Esophagus squamous epithelium (tissue), 5 donors: ENCODE measurements around the gene CYP2R1. TPM values are rescaled to one million over a fixed set of nuclear protein-coding genes. Genes with fewer than 3 reads are reported as not detected.

Experiments used
- DNase-seq: peaks from one replicate; lab custom pipeline; 2025; lab: John Stamatoyannopoulos, UW
- H3K27ac ChIP-seq, 4 donors: fragments of 200-600 bp; sonication (generic); one replicate each; pipeline ENCODE4 v1.5.1; 2016 to 2019; ENCODE audit warnings: mild to moderate bottlenecking in 1 of 4
- H3K27me3 ChIP-seq, 4 donors: fragments of 200-600 bp; sonication (generic); 1 replicate in 3 of 4; 2 replicates in 1 of 4; pipeline versions ENCODE4 v1.5.1 to v1.6.0; 2017 to 2021; ENCODE audit warnings: antibody characterized with exemption in 1 of 4
- H3K36me3 ChIP-seq, 3 donors: fragments of 200-600 bp; sonication (generic); one replicate each; pipeline ENCODE4 v1.5.1; 2016 to 2019
- H3K4me1 ChIP-seq, 3 donors: fragments of 200-600 bp; sonication (generic); one replicate each; pipeline ENCODE4 v1.5.1; 2017 to 2019
- H3K4me3 ChIP-seq, 4 donors: fragments of 200-600 bp; sonication (generic); 1 replicate in 3 of 4; 2 replicates in 1 of 4; pipeline ENCODE4 v1.5.1; 2016 to 2019; ENCODE audit warnings: mild to moderate bottlenecking in 2 of 4, moderate library complexity in 1 of 4
- H3K9me3 ChIP-seq, 3 donors: fragments of 200-600 bp; sonication (generic); one replicate each; pipeline ENCODE4 v1.5.1; 2016 to 2019
- CTCF ChIP-seq, 6 experiments: fragments of 450-650 bp in 4 of 6; fragments of 200-600 bp in 2 of 6; sonication (generic) in 2 of 6; IDR thresholded peaks; one replicate each; pipeline ENCODE4 v1.5.1; 2016 to 2019; ENCODE audit warnings: antibody characterized with exemption in 6 of 6, mild to moderate bottlenecking in 4 of 6, moderate library complexity in 4 of 6
- POLR2A ChIP-seq, 4 donors: fragments of 450-650 bp; IDR thresholded peaks; one replicate each; pipeline ENCODE4 v1.6.1; 2017; ENCODE audit warnings: antibody characterized with exemption in 4 of 4, mild to moderate bottlenecking in 4 of 4, moderate library complexity in 3 of 4
- WGBS, 2 donors: methylation state at CpG; one replicate each; pipeline ENCODE4 v1.1.5; 2018; 5-methylcytosine and 5-hydroxymethylcytosine counted together
- intact Hi-C: fragments of 100-400 bp; cut with DNase I; formaldehyde crosslinking; loops from one replicate; pipeline ENCODE4 v1.15.0; 2022
- total RNA-seq, 4 donors: library from RNA; depleted of rRNA; stranded (reverse); fragments of >200 nt; gene quantifications; one replicate each; pipeline ENCODE4 v1.1.0, GENCODE V29; 2016
- donor health status: DM: yes; HTN: yes; CAD: no.

Gene CYP2R1
- total RNA-seq, 4 donors from 2014 or later, result 13.0 to 20.4 (median 16.3) TPM

- Histone ChIP-seq H3K36me3 (no peaks in the 10 kb centered on the region), H3K9me3 (no peaks in the 10 kb centered on the region), H3K27ac (no peak overlapping the region), H3K4me3 (no peak overlapping the region), H3K4me1 (peaks cover 5 to 34% (median 12%) of the 10 kb centered on the region in 3 donors), H3K27me3 (no peaks in the 10 kb centered on the region)
- DNase-seq, result no peak
- no peak for TF ChIP-seq POLR2A (IDR thresholded peaks at IDR 0.05)
- TF ChIP-seq CTCF (IDR thresholded peaks at IDR 0.05), result peak in 5 of 6 experiments; percentile 43 to 55 (median 53)
- intact Hi-C loops, result loop anchor here (5.0 to 10.0 kb wide), 2 partner anchors 114 to 371 kb away; no protein-coding TSS in a partner anchor
- 22 to 25% methylated on average over 6 of the region's 6 CpGs for WGBS, 2 donors
These were observed 16.3 kb upstream of the CYP2R1 start for GRCh38 chr11:14908214-14908880.

DNA sequence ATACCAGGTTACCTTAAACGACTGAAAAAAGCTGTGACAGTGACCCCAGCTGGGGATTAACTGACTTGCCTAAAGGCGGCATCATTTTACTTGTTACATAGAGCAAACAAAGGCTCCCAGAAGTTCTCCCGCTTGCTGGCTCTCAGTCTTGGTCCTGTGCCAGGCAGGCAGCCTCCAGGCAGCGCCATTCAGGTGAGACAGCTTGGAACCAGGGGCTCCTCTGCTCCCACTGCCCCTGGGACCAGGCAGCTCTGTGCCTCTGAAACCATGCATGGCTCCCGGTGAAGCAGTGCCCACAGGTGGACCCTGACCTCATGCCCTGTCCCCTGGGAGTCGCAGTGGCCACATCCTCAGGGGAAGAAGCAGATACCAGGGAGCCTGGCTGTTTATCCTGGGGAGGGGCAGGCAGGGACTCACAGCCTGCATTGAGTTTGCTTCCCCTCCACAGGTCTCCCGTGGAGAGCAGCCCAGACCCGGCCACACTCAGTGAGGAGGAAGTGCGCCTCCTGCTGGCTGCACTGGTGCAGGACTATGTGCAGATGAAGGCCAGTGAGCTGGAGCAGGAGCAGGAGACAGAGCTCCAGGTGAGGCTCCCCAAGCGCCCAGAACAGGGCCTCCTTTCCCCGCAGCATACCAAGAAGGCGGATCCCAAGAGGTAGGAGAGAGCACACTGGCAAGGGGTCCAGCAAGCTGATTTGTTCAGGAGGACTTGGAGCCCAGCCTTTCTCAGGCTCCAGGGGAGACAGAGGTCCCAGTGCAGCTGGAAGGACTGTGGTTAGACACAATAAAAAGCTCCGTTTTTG is 15.6 kb upstream of the CYP2R1 start:
- Histone ChIP-seq H3K9me3 (no peaks in the 10 kb centered on the region), H3K27ac (no peak overlapping the region), H3K4me1 (peaks cover 5 to 40% (median 12%) of the 10 kb centered on the region in 3 donors), H3K4me3 (no peak overlapping the region), H3K36me3 (no peaks in the 10 kb centered on the region), H3K27me3 (no peaks in the 10 kb centered on the region)
- WGBS, 2 donors, result 20 to 21% methylated on average over 7 to 8 of the region's 13 CpGs
- DNase-seq, result peak; percentile 12
- TF ChIP-seq CTCF (IDR thresholded peaks at IDR 0.05) (peak in 5 of 6 experiments; percentile 68 to 77 (median 73)), POLR2A (IDR thresholded peaks at IDR 0.05) (no peak)
- intact Hi-C loops, result loop anchor here (5.0 to 10.0 kb wide), 2 partner anchors 113 to 370 kb away; no protein-coding TSS in a partner anchor

- no peaks in the 10 kb centered on the region for H3K36me3 ChIP-seq
- H3K4me3 ChIP-seq, result no peak overlapping the region
- 78 to 82% methylated on average over 6 of the region's 6 CpGs for WGBS, 2 donors
- no peaks in the 10 kb centered on the region for H3K9me3 ChIP-seq
- peaks cover 5 to 41% (median 12%) of the 10 kb centered on the region in 3 donors for H3K4me1 ChIP-seq
- no peaks in the 10 kb centered on the region for H3K27me3 ChIP-seq
- intact Hi-C loops, result loop anchor here (5.0 to 10.0 kb wide), 2 partner anchors 112 to 370 kb away; no protein-coding TSS in a partner anchor
- TF ChIP-seq CTCF (IDR thresholded peaks at IDR 0.05), result no peak
- no peak overlapping the region for H3K27ac ChIP-seq
- no peak for DNase-seq
These were observed 15.0 kb upstream of the CYP2R1 start for GRCh38 chr11:14906993-14907392.

- H3K36me3 ChIP-seq, result no peaks in the 10 kb centered on the region
- no peaks in the 10 kb centered on the region for H3K9me3 ChIP-seq
- TF ChIP-seq POLR2A (IDR thresholded peaks at IDR 0.05) (no peak), CTCF (IDR thresholded peaks at IDR 0.05) (no peak)
- H3K27me3 ChIP-seq, result no peaks in the 10 kb centered on the region
- peaks cover 5 to 41% (median 12%) of the 10 kb centered on the region in 3 donors for H3K4me1 ChIP-seq
- 60 to 93% methylated on average over 1 to 3 of the region's 5 CpGs for WGBS, 2 donors
- H3K4me3 ChIP-seq, result no peak overlapping the region
- intact Hi-C loops, result loop anchor here (5.0 to 10.0 kb wide), 2 partner anchors 112 to 369 kb away; no protein-coding TSS in a partner anchor
- no peak overlapping the region for H3K27ac ChIP-seq
- no peak for DNase-seq
These were observed 14.5 kb upstream of the CYP2R1 start for GRCh38 chr11:14906578-14906977.
